Smooth muscle cell (in vitro differentiated cells): Measurements from ENCODE around the gene ZNF865. TPM values are rescaled to one million over a fixed set of nuclear protein-coding genes. Genes with fewer than 3 reads are reported as not detected.

ENCODE experiments used
- DNase-seq: peaks from one replicate; lab custom pipeline; 2025; ENCODE audit not compliant: unreplicated experiment; lab: John Stamatoyannopoulos, UW
- H2AFZ ChIP-seq: fragments of 200-600 bp; sonication (generic); 2 replicates; pipeline ENCODE4 v1.6.0; 2016; ENCODE audit warnings: antibody characterized with exemption, low read depth, mild to moderate bottlenecking
- H3F3A ChIP-seq: fragments of 200-600 bp; sonication (generic); 2 replicates; pipeline ENCODE4 v1.6.0; 2017; ENCODE audit warnings: antibody characterized with exemption, low read depth
- H3K27ac ChIP-seq: fragments of 200-600 bp; sonication (generic); 2 replicates; pipeline ENCODE4 v1.5.1; 2016; ENCODE audit warnings: low read depth, mild to moderate bottlenecking
- H3K27me3 ChIP-seq: fragments of 200-600 bp; sonication (generic); 2 replicates; pipeline ENCODE4 v1.6.1; 2016; ENCODE audit warnings: low read depth, mild to moderate bottlenecking
- H3K36me3 ChIP-seq: fragments of 200-600 bp; sonication (generic); 2 replicates; pipeline ENCODE4 v1.5.1; 2016; ENCODE audit warnings: low read depth
- H3K4me1 ChIP-seq: fragments of 200-600 bp; sonication (generic); 2 replicates; pipeline ENCODE4 v1.5.1; 2016; ENCODE audit warnings: low read depth
- H3K4me2 ChIP-seq: fragments of 200-600 bp; sonication (generic); 2 replicates; pipeline ENCODE4 v1.6.0; 2016; ENCODE audit warnings: mild to moderate bottlenecking
- H3K4me3 ChIP-seq: fragments of 200-600 bp; sonication (generic); 2 replicates; pipeline ENCODE4 v1.5.1; 2016; ENCODE audit warnings: mild to moderate bottlenecking
- H3K79me2 ChIP-seq: fragments of 200-600 bp; sonication (generic); 2 replicates; pipeline ENCODE4 v1.6.0; 2016; ENCODE audit warnings: low read depth, mild to moderate bottlenecking
- H3K9ac ChIP-seq: fragments of 200-600 bp; sonication (generic); 2 replicates; pipeline ENCODE4 v1.6.0; 2016; ENCODE audit warnings: low read depth
- H3K9me3 ChIP-seq: fragments of 200-600 bp; sonication (generic); replicated peaks from 2 replicates; pipeline ENCODE4 v1.5.1; 2016; ENCODE audit warnings: low read depth
- H4K20me1 ChIP-seq: fragments of 200-600 bp; sonication (generic); 2 replicates; pipeline ENCODE4 v1.6.0; 2016; ENCODE audit warnings: low read depth
- CTCF ChIP-seq: fragments of 200-600 bp; sonication (generic); IDR thresholded peaks from 2 replicates; pipeline ENCODE4 v1.5.1; 2017; ENCODE audit warnings: borderline replicate concordance, mild to moderate bottlenecking, antibody characterized with exemption; ENCODE audit not compliant: insufficient read depth, poor library complexity, severe bottlenecking
- WGBS: methylation state at CpG from one replicate; pipeline ENCODE4 v1.1.7; 2016; ENCODE audit warnings: low lambda C conversion rate; 5-methylcytosine and 5-hydroxymethylcytosine counted together
- polyA plus RNA-seq: library from polyadenylated mRNA; unstranded; fragments of >200 nt; fragmentation: Nextera tagmentation; extraction: Ambion mirVana; gene quantifications from 2 replicates; pipeline ENCODE4 v1.2.1, GENCODE V29; 2016
- total RNA-seq: library from RNA; depleted of rRNA; stranded (reverse); fragments of >200 nt; gene quantifications from 2 replicates; pipeline ENCODE4 v1.2.3, GENCODE V29; 2014

Gene ZNF865
- total and polyA plus RNA-seq, 2 experiments from 2014 or later: 1.2 to 3.8 TPM

GRCh38 chr19:55597501-55597921 lies 7.9 kb upstream of the ZNF865 start:
- H3K9ac ChIP-seq: no peak overlapping the region
- WGBS: 97% methylated on average over 23 of the region's 30 CpGs

GRCh38 chr19:55598034-55598433 lies 7.4 kb upstream of the ZNF865 start:
- no peaks in the 10 kb centered on the region for H4K20me1 ChIP-seq
- no peak for DNase-seq
- no peak overlapping the region for H2AFZ ChIP-seq
- H3K36me3 ChIP-seq: no peaks in the 10 kb centered on the region
- peaks cover 6% of the 10 kb centered on the region for H3K4me1 ChIP-seq
- peaks cover 9% of the 10 kb centered on the region for H3F3A ChIP-seq
- 82% methylated on average over 9 of the region's 9 CpGs for WGBS
- H3K4me2 ChIP-seq: peak overlapping the region; percentile 78
- H3K9ac ChIP-seq: no peak overlapping the region
- no peak overlapping the region for H3K4me3 ChIP-seq
- no peaks in the 10 kb centered on the region for H3K9me3 ChIP-seq
- H3K27me3 ChIP-seq: no peaks in the 10 kb centered on the region
- no peaks in the 10 kb centered on the region for H3K79me2 ChIP-seq
- no peak for TF ChIP-seq CTCF
- H3K27ac ChIP-seq: no peak overlapping the region

More at GRCh38 chr19:55597501-55597921, 7.9 kb upstream of the ZNF865 start:
- peaks cover 6% of the 10 kb centered on the region for H3K4me1 ChIP-seq
- TF ChIP-seq CTCF: no peak
- no peaks in the 10 kb centered on the region for H3K9me3 ChIP-seq
- H3F3A ChIP-seq: peaks cover 9% of the 10 kb centered on the region
- H3K4me2 ChIP-seq: no peak overlapping the region
- no peak overlapping the region for H2AFZ ChIP-seq
- no peaks in the 10 kb centered on the region for H3K27me3 ChIP-seq
- no peak for DNase-seq
- no peaks in the 10 kb centered on the region for H4K20me1 ChIP-seq
- H3K36me3 ChIP-seq: no peaks in the 10 kb centered on the region
- no peaks in the 10 kb centered on the region for H3K79me2 ChIP-seq
- no peak overlapping the region for H3K4me3 ChIP-seq
- H3K27ac ChIP-seq: no peak overlapping the region

- Histone ChIP-seq H3K4me3 (peak overlapping the region; percentile 94), H3K4me2 (peak overlapping the region; percentile 78), H3K9ac (peak overlapping the region; percentile 96), H3K79me2 (no peaks in the 10 kb centered on the region), H4K20me1 (no peaks in the 10 kb centered on the region), H3K4me1 (peaks cover 6% of the 10 kb centered on the region), H3K9me3 (no peaks in the 10 kb centered on the region), H3K27me3 (no peaks in the 10 kb centered on the region), H3F3A (peaks cover 9% of the 10 kb centered on the region), H3K36me3 (no peaks in the 10 kb centered on the region), H3K27ac (peak overlapping the region; percentile 96), H2AFZ (peak overlapping the region; percentile 67)
- peak; percentile 91 for DNase-seq
- 11% methylated on average over 22 of the region's 26 CpGs for WGBS
- no peak for TF ChIP-seq CTCF
Observed at GRCh38 chr19:55598719-55599467, 6.6 kb upstream of the ZNF865 start.

DNA sequence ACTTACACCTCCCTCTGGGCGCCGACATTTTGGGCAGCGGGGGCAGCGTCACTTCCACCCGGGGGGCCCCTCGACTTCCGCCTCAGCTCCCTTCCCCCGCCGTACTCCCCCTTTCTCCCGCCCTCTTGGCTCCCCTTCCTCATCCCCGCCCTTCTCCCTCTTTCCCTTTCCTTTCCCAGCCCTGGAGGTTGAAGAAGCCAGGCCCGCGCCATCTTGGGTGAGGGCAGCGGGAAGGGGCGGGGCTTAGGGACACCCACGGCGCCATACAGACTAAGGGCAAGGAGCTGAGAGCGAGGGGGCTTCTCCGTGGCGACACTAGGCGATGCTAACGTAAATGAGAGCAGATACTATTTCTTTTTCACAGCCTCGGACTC lies 6.0 kb upstream of the ZNF865 start, which contains the start of gene FIZ1:
Gene FIZ1 (minus strand): TSS at position 50 of the 374 bp plus-strand sequence. CDS start 1,652 bp downstream, outside the sequence.
- Histone ChIP-seq H3K9ac (peak within 1 kb of the TSS; percentile 96), H3K27me3 (no peaks in the 10 kb centered on the region), H3K9me3 (no peaks in the 10 kb centered on the region), H2AFZ (peak within 1 kb of the TSS; percentile 67), H3K27ac (peak within 1 kb of the TSS; percentile 96), H3F3A (peaks cover 12% of the 10 kb centered on the region), H3K4me1 (peaks cover 8% of the 10 kb centered on the region), H4K20me1 (no peaks in the 10 kb centered on the region), H3K4me2 (peak within 1 kb of the TSS; percentile 78), H3K79me2 (no peaks in the 10 kb centered on the region), H3K4me3 (peak within 1 kb of the TSS; percentile 94), H3K36me3 (no peaks in the 10 kb centered on the region)
- no peak for TF ChIP-seq CTCF
- WGBS: under 1% methylated on average over 13 of the region's 23 CpGs
- DNase-seq: peak; percentile 94
